BLaER1 (cell line): ENCODE results near the gene KIF11.

Experiments
- H3K27ac ChIP-seq: shearing (Covaris generic); formaldehyde crosslinking; 2 replicates; pipeline ENCODE4 v1.8.1; 2022
- H3K27me3 ChIP-seq: shearing (Covaris generic); formaldehyde crosslinking; 2 replicates; pipeline ENCODE4 v1.8.1; 2022
- H3K36me3 ChIP-seq: shearing (Covaris generic); formaldehyde crosslinking; 2 replicates; pipeline ENCODE4 v1.8.1; 2022
- H3K4me1 ChIP-seq: shearing (Covaris generic); formaldehyde crosslinking; 2 replicates; pipeline ENCODE4 v1.8.1; 2022
- H3K4me2 ChIP-seq: shearing (Covaris generic); formaldehyde crosslinking; 2 replicates; pipeline ENCODE4 v1.8.1; 2022
- H3K4me3 ChIP-seq: shearing (Covaris generic); formaldehyde crosslinking; 2 replicates; pipeline ENCODE4 v1.8.1; 2022
- H3K9ac ChIP-seq: shearing (Covaris generic); formaldehyde crosslinking; 2 replicates; pipeline ENCODE4 v1.8.1; 2022
- H3K9me3 ChIP-seq: shearing (Covaris generic); formaldehyde crosslinking; 2 replicates; pipeline ENCODE4 v1.8.1; 2022
- H4K20me1 ChIP-seq: shearing (Covaris generic); formaldehyde crosslinking; 2 replicates; pipeline ENCODE4 v1.8.1; 2022
- Cebpa-rat ChIP-seq: shearing (Covaris generic); IDR thresholded peaks from 2 replicates; pipeline ENCODE4 v1.8.1; 2022

Gene KIF11

GRCh38 chr10:92691591-92692079 is 98.7 kb downstream of the KIF11 start:
- H3K36me3 ChIP-seq, result peaks cover 22% of the 10 kb centered on the region
- peaks cover 50% of the 10 kb centered on the region for H3K27me3 ChIP-seq
- peak overlapping the region; percentile 84 for H3K4me3 ChIP-seq

GRCh38 chr10:92692080-92692671 is 99.2 kb downstream of the KIF11 start:
- Histone ChIP-seq H3K27ac (peak overlapping the region; percentile 94), H4K20me1 (peaks cover 7% of the 10 kb centered on the region; the same call in 1 of the 2 replicates), H3K9me3 (no peaks in the 10 kb centered on the region), H3K27me3 (peaks cover 50% of the 10 kb centered on the region), H3K4me3 (peak overlapping the region; percentile 84), H3K4me1 (peaks cover 33% of the 10 kb centered on the region), H3K9ac (peak overlapping the region; percentile 87), H3K36me3 (peaks cover 22% of the 10 kb centered on the region), H3K4me2 (peak overlapping the region; percentile 91)
- no peak for TF ChIP-seq Cebpa-rat

More at GRCh38 chr10:92691591-92692079, 98.7 kb downstream of the KIF11 start:
- Histone ChIP-seq H3K4me2 (peak overlapping the region; percentile 91), H3K4me1 (peaks cover 33% of the 10 kb centered on the region), H3K27ac (peak overlapping the region; percentile 94), H4K20me1 (peaks cover 7% of the 10 kb centered on the region; the same call in 1 of the 2 replicates), H3K9me3 (peaks cover 1% of the 10 kb centered on the region), H3K9ac (peak overlapping the region; percentile 87)
- TF ChIP-seq Cebpa-rat, result no peak

GRCh38 chr10:92692697-92693533 is 100.0 kb downstream of the KIF11 start:
- peaks cover 33% of the 10 kb centered on the region for H3K4me1 ChIP-seq
- peak overlapping the region; percentile 84 for H3K4me3 ChIP-seq
- H4K20me1 ChIP-seq, result peaks cover 7% of the 10 kb centered on the region; the same call in 1 of the 2 replicates
- H3K27me3 ChIP-seq, result peaks cover 50% of the 10 kb centered on the region
- H3K27ac ChIP-seq, result no peak overlapping the region
- peak overlapping the region; percentile 91 for H3K4me2 ChIP-seq
- no peak for TF ChIP-seq Cebpa-rat
- H3K9me3 ChIP-seq, result no peaks in the 10 kb centered on the region
- no peak overlapping the region for H3K9ac ChIP-seq
- H3K36me3 ChIP-seq, result peaks cover 22% of the 10 kb centered on the region

- H4K20me1 ChIP-seq, result peaks cover 7% of the 10 kb centered on the region; the same call in 1 of the 2 replicates
- no peaks in the 10 kb centered on the region for H3K9me3 ChIP-seq
- peaks cover 46% of the 10 kb centered on the region for H3K27me3 ChIP-seq
- H3K9ac ChIP-seq, result no peak overlapping the region
- H3K4me1 ChIP-seq, result peaks cover 38% of the 10 kb centered on the region
- H3K36me3 ChIP-seq, result peaks cover 22% of the 10 kb centered on the region
- H3K27ac ChIP-seq, result no peak overlapping the region
- no peak for TF ChIP-seq Cebpa-rat
- no peak overlapping the region for H3K4me2 ChIP-seq
- H3K4me3 ChIP-seq, result no peak overlapping the region
These were observed 100.6 kb downstream of the KIF11 start for GRCh38 chr10:92693534-92693893.

- H3K27me3 ChIP-seq, result peaks cover 23% of the 10 kb centered on the region
- peaks cover 47% of the 10 kb centered on the region for H3K4me1 ChIP-seq
- H3K4me3 ChIP-seq, result no peak overlapping the region
- peaks cover 7% of the 10 kb centered on the region; the same call in 1 of the 2 replicates for H4K20me1 ChIP-seq
- H3K36me3 ChIP-seq, result peaks cover 22% of the 10 kb centered on the region
- no peak overlapping the region for H3K4me2 ChIP-seq
- no peaks in the 10 kb centered on the region for H3K9me3 ChIP-seq
- no peak overlapping the region for H3K9ac ChIP-seq
- no peak overlapping the region for H3K27ac ChIP-seq
- TF ChIP-seq Cebpa-rat, result no peak
These were observed 103.0 kb downstream of the KIF11 start for GRCh38 chr10:92695679-92696605.

GRCh38 chr10:92696606-92697383 is 103.9 kb downstream of the KIF11 start:
- no peak for TF ChIP-seq Cebpa-rat
- H3K9me3 ChIP-seq, result no peaks in the 10 kb centered on the region
- no peak overlapping the region for H3K4me3 ChIP-seq
- no peak overlapping the region for H3K4me2 ChIP-seq
- no peak overlapping the region for H3K27ac ChIP-seq
- peaks cover 14% of the 10 kb centered on the region for H3K27me3 ChIP-seq
- H3K4me1 ChIP-seq, result peaks cover 39% of the 10 kb centered on the region
- peaks cover 22% of the 10 kb centered on the region for H3K36me3 ChIP-seq
- H4K20me1 ChIP-seq, result peaks cover 7% of the 10 kb centered on the region; the same call in 1 of the 2 replicates
- no peak overlapping the region for H3K9ac ChIP-seq

GRCh38 chr10:92697663-92698511 is 105.0 kb downstream of the KIF11 start:
- H3K9me3 ChIP-seq, result no peaks in the 10 kb centered on the region
- H4K20me1 ChIP-seq, result no peaks in the 10 kb centered on the region
- peaks cover 15% of the 10 kb centered on the region for H3K36me3 ChIP-seq
- no peak for TF ChIP-seq Cebpa-rat
- peak overlapping the region; percentile 94 for H3K4me2 ChIP-seq
- no peak overlapping the region for H3K4me3 ChIP-seq
- peaks cover 3% of the 10 kb centered on the region; the same call in 1 of the 2 replicates for H3K27me3 ChIP-seq
- no peak overlapping the region for H3K9ac ChIP-seq
- peaks cover 36% of the 10 kb centered on the region for H3K4me1 ChIP-seq
- no peak overlapping the region for H3K27ac ChIP-seq

- Histone ChIP-seq H3K4me1 (peaks cover 38% of the 10 kb centered on the region), H3K4me3 (peak overlapping the region; percentile 67), H3K27ac (peak overlapping the region; percentile 73)
These were observed 106.2 kb downstream of the KIF11 start for GRCh38 chr10:92699193-92699517.

More at GRCh38 chr10:92699193-92699517, 106.2 kb downstream of the KIF11 start:
- peak overlapping the region; percentile 94 for H3K4me2 ChIP-seq
- H3K9me3 ChIP-seq, result no peaks in the 10 kb centered on the region
- peaks cover 15% of the 10 kb centered on the region for H3K36me3 ChIP-seq
- H3K27me3 ChIP-seq, result no peaks in the 10 kb centered on the region
- no peak for TF ChIP-seq Cebpa-rat
- no peaks in the 10 kb centered on the region for H4K20me1 ChIP-seq
- peak overlapping the region; percentile 73 for H3K9ac ChIP-seq
